Measurements from ENCODE around the gene SPRED2. TPM values are rescaled to one million over a fixed set of nuclear protein-coding genes. Genes with fewer than 3 reads are reported as not detected.
A peak's percentile ranks its signal among the peaks of the same experiment; 100 is the strongest.

SPRED2 gene
- 10 to 100 TPM; 38.8 to 40.7 (median 40.5) TPM for polyA plus RNA-seq (ENCODE audit: insufficient read length in 4 of 4)

GRCh38 chr2:65432227-65433190 is at the start of gene SPRED2:
TSS of gene SPRED2 (minus strand) at chr2:65432599. CDS start at chr2:65431987, 612 bp downstream.
- DNase-seq (ENCODE audit: low read depth in 4 of 4, low spot score in 3 of 4) = peak; percentile 83 to 94 (median 92)

GRCh38 chr2:65481961-65482360 is 49.6 kb upstream of the SPRED2 start:
- no peak for DNase-seq (ENCODE audit: low read depth in 4 of 4, low spot score in 3 of 4)

- DNase-seq (ENCODE audit: low read depth in 4 of 4, low spot score in 3 of 4) = no peak
These were observed 47.1 kb upstream of the SPRED2 start for GRCh38 chr2:65479524-65479923.

GRCh38 chr2:65478498-65479135 is 46.2 kb upstream of the SPRED2 start:
- DNase-seq (ENCODE audit: low read depth in 4 of 4, low spot score in 3 of 4) = no peak

- no peak for DNase-seq (ENCODE audit: low read depth in 4 of 4, low spot score in 3 of 4)
These were observed 45.2 kb upstream of the SPRED2 start for GRCh38 chr2:65477590-65477989.

GRCh38 chr2:65476778-65477177 is 44.4 kb upstream of the SPRED2 start:
- DNase-seq (ENCODE audit: low read depth in 4 of 4, low spot score in 3 of 4) = no peak

- DNase-seq (ENCODE audit: low read depth in 4 of 4, low spot score in 3 of 4) = no peak
These were observed 42.6 kb upstream of the SPRED2 start for GRCh38 chr2:65475000-65475399.

- no peak for DNase-seq (ENCODE audit: low read depth in 4 of 4, low spot score in 3 of 4)
These were observed 40.6 kb upstream of the SPRED2 start for GRCh38 chr2:65473045-65473444.

- DNase-seq (ENCODE audit: low read depth in 4 of 4, low spot score in 3 of 4) = no peak
These were observed 39.0 kb upstream of the SPRED2 start for GRCh38 chr2:65471409-65471808.

GRCh38 chr2:65466551-65466950 is 34.2 kb upstream of the SPRED2 start:
- no peak for DNase-seq (ENCODE audit: low read depth in 4 of 4, low spot score in 3 of 4)

- DNase-seq (ENCODE audit: low read depth in 4 of 4, low spot score in 3 of 4) = no peak
These were observed 33.5 kb upstream of the SPRED2 start for GRCh38 chr2:65465857-65466256.

- no peak for DNase-seq (ENCODE audit: low read depth in 4 of 4, low spot score in 3 of 4)
These were observed 32.7 kb upstream of the SPRED2 start for GRCh38 chr2:65465124-65465523.

- no peak for DNase-seq (ENCODE audit: low read depth in 4 of 4, low spot score in 3 of 4)
These were observed 32.2 kb upstream of the SPRED2 start for GRCh38 chr2:65464604-65465003.

GRCh38 chr2:65458999-65459398 is 26.6 kb upstream of the SPRED2 start:
- no peak for DNase-seq (ENCODE audit: low read depth in 4 of 4, low spot score in 3 of 4)

- no peak for DNase-seq (ENCODE audit: low read depth in 4 of 4, low spot score in 3 of 4)
These were observed 24.5 kb upstream of the SPRED2 start for GRCh38 chr2:65456886-65457285.

GRCh38 chr2:65456064-65456463 is 23.7 kb upstream of the SPRED2 start:
- DNase-seq (ENCODE audit: low read depth in 4 of 4, low spot score in 3 of 4) = no peak

GRCh38 chr2:65453916-65454315 is 21.5 kb upstream of the SPRED2 start:
- no peak for DNase-seq (ENCODE audit: low read depth in 4 of 4, low spot score in 3 of 4)

GRCh38 chr2:65452150-65452895 is 19.9 kb upstream of the SPRED2 start:
- no peak for DNase-seq (ENCODE audit: low read depth in 4 of 4, low spot score in 3 of 4)

GRCh38 chr2:65450810-65451209 is 18.4 kb upstream of the SPRED2 start:
- DNase-seq (ENCODE audit: low read depth in 4 of 4, low spot score in 3 of 4) = no peak

- no peak for DNase-seq (ENCODE audit: low read depth in 4 of 4, low spot score in 3 of 4)
These were observed 18.0 kb upstream of the SPRED2 start for GRCh38 chr2:65450393-65450792.
